ENCODE results near the gene PDZK1IP1.
"Not testable (repeated sequence)": the region's sequence is repeated elsewhere in the genome, so short reads cannot be mapped to it uniquely, and the experiment has no call there.

PDZK1IP1 gene

GRCh38 chr1:47223921-47224675, 34.3 kb upstream of the PDZK1IP1 start:
- DNase-seq = no peak

- no peak for DNase-seq
Measured at GRCh38 chr1:47223174-47223920, 33.5 kb upstream of the PDZK1IP1 start.

- DNase-seq = no peak
Measured at GRCh38 chr1:47222476-47222875, 32.6 kb upstream of the PDZK1IP1 start.

GRCh38 chr1:47219590-47220220, 29.9 kb upstream of the PDZK1IP1 start:
- no peak for DNase-seq

DNA sequence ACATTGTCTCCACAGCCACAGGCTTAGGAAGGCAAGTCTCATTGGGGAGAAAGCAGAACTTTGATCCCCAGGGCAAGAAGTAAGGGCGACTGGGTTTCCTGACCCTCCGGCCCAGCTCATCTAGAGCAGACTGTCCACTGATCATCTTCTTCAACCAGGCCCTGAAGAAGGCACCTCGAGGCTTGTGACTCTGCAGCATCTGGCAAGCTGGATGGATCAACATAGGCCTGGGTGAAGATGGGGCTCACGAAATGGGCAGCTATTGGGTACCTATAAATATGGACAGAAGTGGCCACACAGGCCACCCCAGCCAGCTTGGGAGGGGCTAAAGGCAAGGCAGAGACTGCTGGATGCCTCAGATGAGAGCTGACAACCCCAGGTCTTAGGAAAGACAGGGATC, 29.2 kb upstream of the PDZK1IP1 start:
- no peak for DNase-seq

- DNase-seq = no peak
Measured at GRCh38 chr1:47216278-47217059, 26.6 kb upstream of the PDZK1IP1 start.

GRCh38 chr1:47215713-47216112, 25.9 kb upstream of the PDZK1IP1 start:
- DNase-seq = no peak

DNA sequence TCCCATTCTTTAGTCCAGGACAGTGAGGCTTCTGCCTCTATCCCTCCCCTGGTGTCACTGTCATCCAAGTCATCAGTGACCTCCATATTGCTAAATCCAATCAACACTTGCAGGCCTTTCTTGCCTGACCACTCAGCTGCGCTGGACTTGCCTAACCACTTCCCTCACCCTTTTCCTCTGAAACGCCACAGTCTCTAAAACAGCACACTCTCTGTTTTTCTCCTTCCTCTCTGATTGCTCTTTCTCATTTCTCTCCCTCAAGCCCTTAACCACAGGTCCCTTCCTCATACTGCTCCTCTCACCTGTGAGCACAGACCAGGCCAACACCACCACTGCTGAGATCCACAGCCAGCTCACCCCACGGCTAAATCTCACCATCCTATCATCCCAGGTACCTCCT, 24.7 kb upstream of the PDZK1IP1 start:
- DNase-seq = no peak

DNA sequence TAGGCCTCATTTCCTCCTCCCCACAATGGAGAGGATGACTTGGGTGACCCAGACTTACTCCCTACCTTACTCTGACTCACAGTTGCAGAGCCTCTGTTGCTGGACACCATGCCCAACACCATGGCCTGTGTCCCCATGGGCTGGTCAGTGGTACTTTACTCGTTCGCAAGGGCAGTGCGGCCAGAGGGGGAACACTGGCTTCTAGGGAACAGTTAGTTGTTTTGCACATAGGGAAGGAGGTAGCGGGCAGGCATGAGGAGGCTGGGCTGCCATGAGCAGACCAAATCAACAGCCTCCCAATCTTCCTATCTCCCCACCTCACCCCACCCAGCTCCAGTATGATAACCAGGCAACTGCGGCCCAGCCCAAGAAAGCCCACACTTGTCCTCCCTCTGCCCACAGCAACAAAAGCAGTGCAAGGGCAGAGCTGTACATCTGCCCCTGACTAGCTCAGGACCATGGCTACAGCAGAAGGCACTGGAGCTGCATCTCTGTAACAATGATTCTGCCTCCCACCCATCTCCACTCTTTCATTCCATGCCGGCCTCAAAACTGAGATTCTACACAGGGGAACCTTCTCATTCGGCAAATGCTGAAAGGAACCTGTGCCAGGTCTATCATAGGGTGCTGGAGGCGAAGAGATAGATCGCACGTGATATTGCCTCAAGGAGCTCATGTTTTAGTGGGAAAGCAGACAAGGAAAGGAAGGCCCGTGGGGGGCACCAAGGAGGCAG, 23.6 kb upstream of the PDZK1IP1 start:
- DNase-seq = no peak

- no peak for DNase-seq
Measured at GRCh38 chr1:47212636-47213229, 22.9 kb upstream of the PDZK1IP1 start.

DNA sequence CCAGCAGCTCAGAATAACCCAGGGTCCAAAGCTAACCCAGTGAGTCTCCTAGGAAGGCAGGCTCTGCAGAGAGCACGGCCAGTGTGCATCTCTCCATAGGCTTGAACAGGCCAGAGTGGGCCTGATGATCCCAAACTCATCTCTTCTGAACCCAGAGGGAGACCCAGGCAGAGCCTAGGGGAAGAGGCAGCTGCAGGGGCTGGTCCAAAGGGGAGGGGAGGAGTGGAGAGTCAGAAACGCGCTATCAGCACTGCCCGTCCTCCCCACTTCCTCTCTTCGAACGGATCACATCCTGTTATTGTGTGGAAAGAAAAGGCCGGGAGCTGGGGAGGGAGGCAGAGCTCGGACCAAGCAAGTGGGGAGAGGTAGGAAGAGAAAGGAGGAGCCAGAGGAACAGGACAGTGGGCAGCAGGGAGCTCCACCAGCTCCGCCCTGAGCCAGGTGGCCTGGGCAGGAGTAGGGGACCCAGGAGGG, 22.0 kb upstream of the PDZK1IP1 start:
- DNase-seq = peak in 1 of 2 donors; percentile 24

DNA sequence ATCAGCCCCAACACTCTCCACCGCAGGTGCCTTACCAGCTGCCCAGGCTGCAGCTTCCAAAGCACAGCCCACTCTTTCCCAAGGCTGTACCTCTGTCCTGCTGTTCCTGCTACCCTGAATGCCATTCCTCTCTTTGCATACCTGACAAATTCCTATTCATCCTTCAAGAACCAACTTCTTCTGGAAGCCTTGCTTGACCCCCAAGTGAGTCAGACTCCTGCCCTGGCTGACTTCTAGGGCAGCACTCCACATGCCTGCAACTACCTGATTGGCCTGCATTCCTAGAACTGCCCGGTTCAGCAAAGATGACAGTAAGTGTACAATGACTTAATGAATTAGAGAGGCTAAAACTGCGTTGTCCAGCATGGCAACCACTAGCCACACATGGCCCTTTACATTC, 20.8 kb upstream of the PDZK1IP1 start:
- no peak for DNase-seq

DNA sequence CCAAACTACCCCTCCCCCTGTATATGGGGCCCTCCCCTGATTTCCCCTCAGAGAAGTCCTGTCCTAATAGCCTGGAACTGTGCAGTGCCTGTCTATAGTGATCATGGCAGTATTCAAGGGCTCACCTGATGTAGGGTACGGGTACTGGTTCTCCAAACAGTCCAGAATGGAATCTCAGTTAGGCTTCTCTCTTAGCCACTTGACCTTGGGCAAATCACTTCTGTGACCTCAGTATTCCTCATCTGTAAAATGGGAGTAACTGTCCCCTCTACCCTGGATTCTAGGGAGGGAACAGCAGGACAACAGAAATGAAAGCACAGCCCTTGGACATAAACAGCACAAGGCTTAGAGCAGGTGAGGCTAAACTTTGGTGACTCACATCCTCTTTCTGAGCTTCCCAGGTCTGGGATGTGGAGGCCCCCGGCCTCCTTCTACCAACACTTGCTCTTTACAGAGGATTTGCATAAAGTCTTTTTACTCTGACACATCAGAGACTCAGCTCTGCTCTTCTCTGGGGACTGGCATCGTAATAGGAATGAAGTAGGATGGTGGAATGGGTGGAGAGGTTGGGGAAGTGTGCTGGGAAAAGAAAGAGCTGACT, 20.0 kb upstream of the PDZK1IP1 start:
- DNase-seq = no peak

DNA sequence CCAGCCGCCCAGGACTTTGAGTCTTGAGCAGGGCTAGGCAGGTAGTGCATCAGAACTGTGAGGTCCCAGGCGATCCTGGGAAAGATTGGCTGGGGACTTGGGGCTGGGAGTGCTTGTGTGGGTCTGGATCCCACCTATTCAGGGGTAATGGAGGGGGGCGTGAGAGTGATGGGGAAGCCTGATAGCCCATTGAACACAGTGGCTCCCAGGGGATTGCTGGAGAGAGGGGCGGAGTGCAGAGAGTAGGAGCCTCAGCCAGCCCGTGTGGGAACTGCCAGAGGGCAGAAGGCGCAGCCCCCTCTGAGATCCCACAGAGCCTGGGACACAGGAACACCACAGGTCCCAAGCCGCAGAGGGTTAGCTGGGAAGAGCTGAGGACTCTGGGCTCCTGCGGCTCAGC, 19.3 kb upstream of the PDZK1IP1 start:
- DNase-seq = no peak

- DNase-seq = no peak
Measured at GRCh38 chr1:47208374-47208850, 18.6 kb upstream of the PDZK1IP1 start.

DNA sequence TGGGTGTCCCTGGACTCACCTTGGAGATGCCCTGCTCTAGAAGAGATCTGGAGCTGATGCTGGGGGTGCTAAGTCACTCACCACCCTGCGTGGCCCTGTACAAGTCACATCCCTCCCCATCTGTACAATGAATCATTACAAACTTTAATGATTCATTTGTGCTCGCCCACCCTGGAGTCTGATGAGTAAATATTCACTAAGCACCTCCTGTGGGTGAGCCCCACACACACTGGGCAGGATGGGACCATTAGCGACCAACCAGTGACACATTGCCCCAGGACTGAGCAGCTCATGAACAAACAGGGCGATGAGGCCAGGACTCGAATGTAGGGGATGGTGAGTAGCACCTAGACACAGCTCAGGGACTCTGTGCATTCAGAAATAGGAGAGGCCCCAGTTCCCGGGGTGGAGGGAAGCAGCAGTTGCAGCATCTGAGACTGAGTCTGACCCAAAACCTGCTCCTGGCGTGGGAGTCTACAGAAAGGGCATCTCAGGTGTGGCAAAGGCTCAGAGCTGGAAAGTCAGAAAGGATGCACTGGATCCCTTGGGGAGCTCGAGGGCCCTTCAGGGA, 18.1 kb upstream of the PDZK1IP1 start:
- DNase-seq = no peak

DNA sequence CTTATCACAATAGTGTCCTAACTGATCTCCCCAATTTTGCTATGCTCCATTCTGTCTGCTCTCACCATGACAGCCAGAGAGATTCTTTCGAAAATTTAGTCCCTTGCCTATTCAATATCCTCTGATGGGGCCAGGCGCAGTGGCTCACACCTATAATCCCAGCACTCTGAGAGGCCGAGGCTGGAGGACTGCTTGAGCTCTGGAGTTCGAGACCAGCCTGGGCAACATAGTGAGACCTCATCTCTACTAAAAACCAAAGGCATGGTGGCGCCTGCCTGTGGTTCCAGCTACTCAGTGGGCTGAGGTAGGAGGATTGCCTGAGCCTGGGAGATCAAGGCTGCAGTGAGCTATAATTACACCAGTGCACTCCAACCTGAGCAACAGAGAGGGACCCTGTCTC, 16.1 kb upstream of the PDZK1IP1 start:
- DNase-seq = no peak

DNA sequence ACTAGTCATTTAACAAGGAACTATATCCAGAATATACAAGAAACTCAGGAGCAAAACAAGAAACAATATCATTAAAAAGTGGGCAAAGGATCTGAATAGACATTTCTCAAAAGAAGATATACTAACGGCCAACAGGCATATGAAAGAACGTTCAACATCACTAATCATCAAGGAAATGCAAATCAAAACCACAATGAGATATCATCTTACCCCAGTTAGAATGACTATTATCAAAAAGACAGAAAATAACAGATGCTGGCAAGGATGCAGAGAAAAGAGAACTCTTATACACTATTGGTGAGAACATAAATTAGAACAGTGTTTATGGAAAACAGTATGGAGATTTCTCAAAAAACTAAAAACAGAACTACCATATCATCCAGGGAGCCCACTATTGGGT, 13.7 kb upstream of the PDZK1IP1 start:
- not testable (repeated sequence) for DNase-seq

DNA sequence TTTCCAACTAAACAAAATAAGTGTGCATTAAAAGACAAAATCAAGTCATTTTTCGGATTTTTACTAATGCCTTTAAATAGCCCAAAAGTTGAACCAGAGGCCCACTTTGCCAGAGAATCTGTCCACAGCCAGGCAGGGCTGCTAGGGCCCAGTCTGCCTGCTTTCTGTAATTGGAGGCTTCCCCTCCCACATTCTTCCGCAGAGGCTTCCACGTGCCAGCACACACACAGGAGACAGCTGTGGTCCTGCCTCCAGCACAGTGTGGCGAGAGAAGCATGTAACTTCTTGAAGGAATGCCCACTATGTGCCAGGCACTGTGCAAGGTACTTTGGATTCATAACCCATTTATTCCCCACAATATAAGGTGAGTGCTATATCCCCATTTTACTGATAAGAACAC, 11.3 kb upstream of the PDZK1IP1 start:
- DNase-seq = no peak

GRCh38 chr1:47198214-47198613, 8.4 kb upstream of the PDZK1IP1 start:
- DNase-seq = no peak

GRCh38 chr1:47196622-47197021, 6.8 kb upstream of the PDZK1IP1 start:
- DNase-seq = no peak
